Neural cell (in vitro differentiated cells): ENCODE results near the gene CYGB. TPM values are rescaled to one million over a fixed set of nuclear protein-coding genes. Genes with fewer than 3 reads are reported as not detected.

ENCODE experiments used
- H2AFZ ChIP-seq: fragments of 200-600, 300-800 bp; sonication (generic), shearing (Covaris generic); 2 replicates; pipeline ENCODE4 v1.6.0; 2014; ENCODE audit warnings: low read depth, mild to moderate bottlenecking, antibody characterized with exemption, low read length, moderate library complexity
- H3F3A ChIP-seq: fragments of 200-600 bp; shearing (Covaris generic); 2 replicates; pipeline ENCODE4 v1.6.1; 2016; ENCODE audit warnings: mild to moderate bottlenecking, moderate library complexity, mixed read lengths, antibody characterized with exemption, low read length; ENCODE audit not compliant: insufficient read depth, poor library complexity, severe bottlenecking
- H3K27ac ChIP-seq: fragments of 200-600, 300-800 bp; sonication (generic), shearing (Covaris generic); 2 replicates; pipeline ENCODE4 v1.5.1; 2014; ENCODE audit warnings: mild to moderate bottlenecking, low read length, moderate library complexity
- H3K27me3 ChIP-seq: fragments of 300-800, 200-600 bp; sonication (generic), shearing (Covaris generic); 2 replicates; pipeline ENCODE4 v1.6.0; 2014; ENCODE audit warnings: mild to moderate bottlenecking, low read depth, low read length, moderate library complexity; ENCODE audit not compliant: insufficient read depth
- H3K36me3 ChIP-seq: fragments of 300-800, 200-600 bp; sonication (generic), shearing (Covaris generic); 2 replicates; pipeline ENCODE4 v1.5.1; 2014; ENCODE audit warnings: mild to moderate bottlenecking, antibody characterized with exemption, low read length, moderate library complexity; ENCODE audit not compliant: insufficient read depth
- H3K4me2 ChIP-seq: fragments of 300-800, 200-600 bp; sonication (generic), shearing (Covaris generic); 2 replicates; pipeline ENCODE4 v1.6.0; 2014; ENCODE audit warnings: mild to moderate bottlenecking, low read length
- H3K4me3 ChIP-seq: fragments of 300-800, 200-600 bp; sonication (generic), shearing (Covaris generic); 2 replicates; pipeline ENCODE4 v1.5.1; 2014; ENCODE audit warnings: mild to moderate bottlenecking, low read length, moderate library complexity
- H3K79me2 ChIP-seq: fragments of 200-600 bp; shearing (Covaris generic); replicated peaks from 2 replicates; pipeline ENCODE4 v1.6.0; 2014; ENCODE audit warnings: mild to moderate bottlenecking, low read length, moderate library complexity; ENCODE audit not compliant: insufficient read depth
- H3K9ac ChIP-seq: fragments of 300-800, 200-600 bp; sonication (generic), shearing (Covaris generic); 2 replicates; pipeline ENCODE4 v1.6.1; 2016; ENCODE audit warnings: mild to moderate bottlenecking, low read length, mixed read lengths
- H3K9me2 ChIP-seq: fragments of 200-600 bp; shearing (Covaris generic); 2 replicates; pipeline ENCODE4 v1.6.1; 2016; ENCODE audit warnings: mild to moderate bottlenecking, low read length, mixed read lengths; ENCODE audit not compliant: insufficient read depth
- H3K9me3 ChIP-seq: fragments of 200-600, 300-800 bp; sonication (generic), shearing (Covaris generic); 2 replicates; pipeline ENCODE4 v1.6.1; 2016; ENCODE audit warnings: mild to moderate bottlenecking, mixed run types, low read length, moderate library complexity, mixed read lengths
- H4K20me1 ChIP-seq: fragments of 200-600 bp; shearing (Covaris generic); 2 replicates; pipeline ENCODE4 v1.6.1; 2016; ENCODE audit warnings: mild to moderate bottlenecking, mixed run types; ENCODE audit not compliant: insufficient read depth
- EP300 ChIP-seq: fragments of 450-650 bp; conservative IDR thresholded peaks from 2 replicates; pipeline ENCODE4 v1.6.1; 2014; ENCODE audit warnings: antibody characterized with exemption, mild to moderate bottlenecking, moderate library complexity; ENCODE audit not compliant: poor library complexity, severe bottlenecking
- EZH2 ChIP-seq: fragments of 200-600, 300-800 bp; shearing (Covaris generic), sonication (generic); IDR thresholded peaks from 2 replicates; pipeline ENCODE4 v1.6.1; 2014; ENCODE audit warnings: antibody characterized with exemption, low read length, borderline replicate concordance, mild to moderate bottlenecking; ENCODE audit not compliant: insufficient read depth, poor library complexity, severe bottlenecking
- MXI1 ChIP-seq: fragments of 450-650 bp; conservative IDR thresholded peaks from 2 replicates; pipeline ENCODE4 v1.6.1; 2014; ENCODE audit warnings: antibody characterized with exemption, mild to moderate bottlenecking; ENCODE audit not compliant: poor library complexity, severe bottlenecking
- POLR2AphosphoS5 ChIP-seq: IDR thresholded peaks from 2 replicates; pipeline ENCODE4 v1.6.1; 2012
- RAD21 ChIP-seq: fragments of 450-650 bp; conservative IDR thresholded peaks from 2 replicates; pipeline ENCODE4 v1.6.1; 2014; ENCODE audit warnings: antibody characterized with exemption, mild to moderate bottlenecking, moderate library complexity
- SMC3 ChIP-seq: fragments of 450-650 bp; conservative IDR thresholded peaks from 2 replicates; pipeline ENCODE4 v1.6.1; 2014; ENCODE audit warnings: antibody characterized with exemption, mild to moderate bottlenecking, moderate library complexity; ENCODE audit not compliant: poor library complexity
- TAF1 ChIP-seq: IDR thresholded peaks from 2 replicates; pipeline ENCODE4 v1.6.1; 2012; ENCODE audit warnings: low read depth
- polyA plus RNA-seq: library from polyadenylated mRNA; depleted of rRNA; stranded (reverse); fragments of >200 nt; gene quantifications from 2 replicates; pipeline ENCODE4 v1.2.3, GENCODE V29; 2014
- TF ChIP-seq, protein P1 (sequence below): IDR thresholded peaks from 2 replicates; pipeline ENCODE4 v1.6.1; 2012; ENCODE audit warnings: borderline replicate concordance
- TF ChIP-seq, protein P2 (sequence below): fragments of 450-650 bp; IDR thresholded peaks from 2 replicates; pipeline ENCODE4 v1.5.1; 2014; ENCODE audit warnings: antibody characterized with exemption, mild to moderate bottlenecking, moderate library complexity; ENCODE audit not compliant: poor library complexity, severe bottlenecking

Gene CYGB
- polyA plus RNA-seq, 1 donor from 2014 or later: 12.9 TPM

DNA sequence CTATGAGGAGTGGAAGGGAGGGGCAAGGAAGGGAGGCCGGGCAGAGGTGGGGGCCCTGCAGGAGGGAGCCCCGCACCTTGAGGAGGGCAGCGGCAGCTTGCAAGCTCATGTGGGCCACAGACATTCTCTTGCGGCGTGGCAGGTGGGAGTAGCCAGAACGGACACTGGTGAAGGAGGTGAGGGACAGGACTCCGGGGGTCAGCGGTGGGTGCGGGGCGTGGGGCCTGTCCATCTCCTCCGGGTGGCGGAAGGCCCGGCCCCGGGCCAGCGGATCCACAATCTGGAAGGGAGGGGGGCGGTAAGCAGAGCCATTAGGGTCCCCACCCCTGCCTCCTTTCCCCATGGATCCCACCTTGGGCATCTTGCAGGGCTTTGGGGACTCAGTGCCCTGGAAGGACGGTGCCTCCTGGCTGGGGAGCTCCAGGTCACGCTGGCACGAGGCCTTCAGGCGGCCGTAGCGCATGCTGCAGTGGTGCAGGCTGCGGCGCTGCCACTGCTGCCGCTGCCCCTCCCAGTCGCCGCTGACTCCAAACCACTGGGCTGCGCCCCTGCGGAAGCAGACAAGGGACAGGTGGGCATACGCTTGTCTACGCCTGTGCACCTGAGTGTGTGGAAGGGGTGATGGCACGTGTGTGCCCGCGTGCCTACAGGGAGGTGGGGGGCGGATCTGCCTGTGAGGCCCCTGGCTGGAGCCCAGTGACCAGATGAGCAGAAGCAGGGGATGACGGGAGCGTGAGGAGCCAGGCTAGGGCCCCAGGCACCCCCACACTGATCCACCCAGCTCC is 58.6 kb downstream of the CYGB start:
- no peak overlapping the region for H3K9ac ChIP-seq
- H3K27ac ChIP-seq: no peak overlapping the region

DNA sequence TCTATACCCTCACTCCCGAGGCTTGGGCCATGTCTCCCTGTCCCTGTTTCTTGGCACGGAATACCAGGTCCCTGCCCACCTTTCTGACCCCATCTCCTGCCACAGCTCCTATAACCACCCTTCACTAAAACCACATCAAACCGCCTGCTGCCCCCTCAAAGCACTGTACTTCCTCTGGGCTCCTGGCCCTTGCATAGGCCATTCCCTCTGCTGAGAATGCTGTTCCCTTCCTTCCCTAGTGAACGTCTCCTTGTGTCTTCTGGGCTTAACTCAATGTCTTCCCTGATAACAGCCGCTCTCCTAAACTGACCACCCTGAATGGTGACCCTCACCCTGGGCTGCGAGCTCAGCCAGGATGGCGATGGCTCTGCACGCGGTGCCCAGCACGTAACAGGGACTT is 59.4 kb downstream of the CYGB start:
- Histone ChIP-seq H3K79me2 (no peaks in the 10 kb centered on the region), H3F3A (no peaks in the 10 kb centered on the region), H3K9me3 (no peaks in the 10 kb centered on the region), H3K36me3 (no peaks in the 10 kb centered on the region), H3K9ac (no peak overlapping the region), H3K4me3 (no peak overlapping the region), H4K20me1 (no peaks in the 10 kb centered on the region), H3K9me2 (no peaks in the 10 kb centered on the region), H3K27ac (no peak overlapping the region), H3K27me3 (no peaks in the 10 kb centered on the region), H3K4me2 (no peak overlapping the region), H2AFZ (no peak overlapping the region)
- TF ChIP-seq EZH2: no peak
- no peak for TF ChIP-seq MXI1

More for the DNA sequence above, 58.6 kb downstream of the CYGB start:
- TF ChIP-seq MXI1 (no peak), EP300 (no peak), POLR2AphosphoS5 (no peak), RAD21 (no peak)
- TF ChIP-seq, protein P1, sequence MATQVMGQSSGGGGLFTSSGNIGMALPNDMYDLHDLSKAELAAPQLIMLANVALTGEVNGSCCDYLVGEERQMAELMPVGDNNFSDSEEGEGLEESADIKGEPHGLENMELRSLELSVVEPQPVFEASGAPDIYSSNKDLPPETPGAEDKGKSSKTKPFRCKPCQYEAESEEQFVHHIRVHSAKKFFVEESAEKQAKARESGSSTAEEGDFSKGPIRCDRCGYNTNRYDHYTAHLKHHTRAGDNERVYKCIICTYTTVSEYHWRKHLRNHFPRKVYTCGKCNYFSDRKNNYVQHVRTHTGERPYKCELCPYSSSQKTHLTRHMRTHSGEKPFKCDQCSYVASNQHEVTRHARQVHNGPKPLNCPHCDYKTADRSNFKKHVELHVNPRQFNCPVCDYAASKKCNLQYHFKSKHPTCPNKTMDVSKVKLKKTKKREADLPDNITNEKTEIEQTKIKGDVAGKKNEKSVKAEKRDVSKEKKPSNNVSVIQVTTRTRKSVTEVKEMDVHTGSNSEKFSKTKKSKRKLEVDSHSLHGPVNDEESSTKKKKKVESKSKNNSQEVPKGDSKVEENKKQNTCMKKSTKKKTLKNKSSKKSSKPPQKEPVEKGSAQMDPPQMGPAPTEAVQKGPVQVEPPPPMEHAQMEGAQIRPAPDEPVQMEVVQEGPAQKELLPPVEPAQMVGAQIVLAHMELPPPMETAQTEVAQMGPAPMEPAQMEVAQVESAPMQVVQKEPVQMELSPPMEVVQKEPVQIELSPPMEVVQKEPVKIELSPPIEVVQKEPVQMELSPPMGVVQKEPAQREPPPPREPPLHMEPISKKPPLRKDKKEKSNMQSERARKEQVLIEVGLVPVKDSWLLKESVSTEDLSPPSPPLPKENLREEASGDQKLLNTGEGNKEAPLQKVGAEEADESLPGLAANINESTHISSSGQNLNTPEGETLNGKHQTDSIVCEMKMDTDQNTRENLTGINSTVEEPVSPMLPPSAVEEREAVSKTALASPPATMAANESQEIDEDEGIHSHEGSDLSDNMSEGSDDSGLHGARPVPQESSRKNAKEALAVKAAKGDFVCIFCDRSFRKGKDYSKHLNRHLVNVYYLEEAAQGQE: no peak
- Histone ChIP-seq H4K20me1 (no peaks in the 10 kb centered on the region), H3K36me3 (no peaks in the 10 kb centered on the region), H3K4me2 (no peak overlapping the region), H3K79me2 (no peaks in the 10 kb centered on the region), H3K9me2 (no peaks in the 10 kb centered on the region), H3K27me3 (no peaks in the 10 kb centered on the region), H2AFZ (no peak overlapping the region), H3F3A (no peaks in the 10 kb centered on the region), H3K4me3 (no peak overlapping the region), H3K9me3 (no peaks in the 10 kb centered on the region)

DNA sequence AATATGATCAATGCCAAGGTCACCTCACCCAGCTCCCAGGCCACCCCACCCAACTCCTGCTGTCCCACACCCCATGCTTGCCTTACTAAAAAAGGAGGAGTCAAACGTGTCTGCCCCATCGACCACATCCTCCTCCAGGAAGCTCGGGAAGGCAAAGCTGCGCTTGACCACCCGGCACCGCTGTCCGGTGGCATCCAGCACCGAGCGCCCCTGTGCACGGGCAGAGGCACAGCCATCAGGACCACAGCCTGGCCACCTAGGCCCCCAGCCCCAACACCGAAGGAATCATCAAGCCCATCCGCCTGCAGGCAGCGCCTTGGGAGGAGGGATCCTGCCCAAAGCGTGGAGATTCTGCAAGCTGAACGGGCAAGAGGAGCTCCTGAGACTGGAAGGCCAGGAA is 59.9 kb downstream of the CYGB start:
- H3K9me3 ChIP-seq: no peaks in the 10 kb centered on the region
- TF ChIP-seq EP300 (no peak), MXI1 (no peak), POLR2AphosphoS5 (no peak), RAD21 (no peak), TAF1 (no peak), EZH2 (no peak), SMC3 (no peak)
- TF ChIP-seq, protein P2, sequence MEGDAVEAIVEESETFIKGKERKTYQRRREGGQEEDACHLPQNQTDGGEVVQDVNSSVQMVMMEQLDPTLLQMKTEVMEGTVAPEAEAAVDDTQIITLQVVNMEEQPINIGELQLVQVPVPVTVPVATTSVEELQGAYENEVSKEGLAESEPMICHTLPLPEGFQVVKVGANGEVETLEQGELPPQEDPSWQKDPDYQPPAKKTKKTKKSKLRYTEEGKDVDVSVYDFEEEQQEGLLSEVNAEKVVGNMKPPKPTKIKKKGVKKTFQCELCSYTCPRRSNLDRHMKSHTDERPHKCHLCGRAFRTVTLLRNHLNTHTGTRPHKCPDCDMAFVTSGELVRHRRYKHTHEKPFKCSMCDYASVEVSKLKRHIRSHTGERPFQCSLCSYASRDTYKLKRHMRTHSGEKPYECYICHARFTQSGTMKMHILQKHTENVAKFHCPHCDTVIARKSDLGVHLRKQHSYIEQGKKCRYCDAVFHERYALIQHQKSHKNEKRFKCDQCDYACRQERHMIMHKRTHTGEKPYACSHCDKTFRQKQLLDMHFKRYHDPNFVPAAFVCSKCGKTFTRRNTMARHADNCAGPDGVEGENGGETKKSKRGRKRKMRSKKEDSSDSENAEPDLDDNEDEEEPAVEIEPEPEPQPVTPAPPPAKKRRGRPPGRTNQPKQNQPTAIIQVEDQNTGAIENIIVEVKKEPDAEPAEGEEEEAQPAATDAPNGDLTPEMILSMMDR: no peak
- TF ChIP-seq, protein P1: no peak
- no peak overlapping the region for H3K4me2 ChIP-seq
- no peak overlapping the region for H2AFZ ChIP-seq
- no peaks in the 10 kb centered on the region for H3K9me2 ChIP-seq
- H3K36me3 ChIP-seq: no peaks in the 10 kb centered on the region
- no peak overlapping the region for H3K4me3 ChIP-seq
- no peaks in the 10 kb centered on the region for H3K27me3 ChIP-seq
- no peaks in the 10 kb centered on the region for H3K79me2 ChIP-seq
- no peaks in the 10 kb centered on the region for H4K20me1 ChIP-seq
- no peaks in the 10 kb centered on the region for H3F3A ChIP-seq
- H3K9ac ChIP-seq: no peak overlapping the region
- H3K27ac ChIP-seq: no peak overlapping the region
